ENCODE data around the gene YEATS2. TPM values are rescaled to one million over a fixed set of nuclear protein-coding genes. Genes with fewer than 3 reads are reported as not detected.

Gene YEATS2
- total RNA-seq, 1 donor from 2014 or later, result 33.8 TPM

- DNase-seq (ENCODE audit: low read depth, low spot score), result no peak
Measured at GRCh38 chr3:183811638-183812037, 114.0 kb downstream of the YEATS2 start.

GRCh38 chr3:183812761-183813445 is 115.3 kb downstream of the YEATS2 start:
- DNase-seq (ENCODE audit: low read depth, low spot score), result no peak

- DNase-seq (ENCODE audit: low read depth, low spot score), result no peak
Measured at GRCh38 chr3:183814240-183814639, 116.6 kb downstream of the YEATS2 start.

- no peak for DNase-seq (ENCODE audit: low read depth, low spot score)
Measured at GRCh38 chr3:183815563-183815940, 118.0 kb downstream of the YEATS2 start.

GRCh38 chr3:183815951-183816475 is 118.4 kb downstream of the YEATS2 start:
- no peak for DNase-seq (ENCODE audit: low read depth, low spot score)

GRCh38 chr3:183816681-183817510 is 119.3 kb downstream of the YEATS2 start:
- no peak for DNase-seq (ENCODE audit: low read depth, low spot score)

- no peak for DNase-seq (ENCODE audit: low read depth, low spot score)
Measured at GRCh38 chr3:183817639-183818038, 120.0 kb downstream of the YEATS2 start.

- no peak for DNase-seq (ENCODE audit: low read depth, low spot score)
Measured at GRCh38 chr3:183818041-183818620, 120.5 kb downstream of the YEATS2 start.

- no peak for DNase-seq (ENCODE audit: low read depth, low spot score)
Measured at GRCh38 chr3:183818706-183819624, 121.4 kb downstream of the YEATS2 start.

- no peak for DNase-seq (ENCODE audit: low read depth, low spot score)
Measured at GRCh38 chr3:183819831-183820230, 122.2 kb downstream of the YEATS2 start.

- no peak for DNase-seq (ENCODE audit: low read depth, low spot score)
Measured at GRCh38 chr3:183822631-183823030, 125.0 kb downstream of the YEATS2 start.

- DNase-seq (ENCODE audit: low read depth, low spot score), result no peak
Measured at GRCh38 chr3:183823963-183824362, 126.4 kb downstream of the YEATS2 start.

- DNase-seq (ENCODE audit: low read depth, low spot score), result no peak
Measured at GRCh38 chr3:183824761-183825455, 127.3 kb downstream of the YEATS2 start.

GRCh38 chr3:183825456-183826161 is 128.0 kb downstream of the YEATS2 start, which contains the start of gene MAP6D1:
Gene MAP6D1, minus strand, starts transcription at chr3:183825577. Its CDS starts 30 bp downstream, at chr3:183825547.
- DNase-seq (ENCODE audit: low read depth, low spot score), result no peak

GRCh38 chr3:183826448-183827250 is 129.1 kb downstream of the YEATS2 start:
- no peak for DNase-seq (ENCODE audit: low read depth, low spot score)

GRCh38 chr3:183827809-183828537 is 130.4 kb downstream of the YEATS2 start:
- DNase-seq (ENCODE audit: low read depth, low spot score), result no peak

- no peak for DNase-seq (ENCODE audit: low read depth, low spot score)
Measured at GRCh38 chr3:183828538-183828870, 130.9 kb downstream of the YEATS2 start.

- DNase-seq (ENCODE audit: low read depth, low spot score), result no peak
Measured at GRCh38 chr3:183829466-183829865, 131.9 kb downstream of the YEATS2 start.

All from pulmonary artery endothelial cell (primary cell).